Colonic mucosa (tissue), 4 donors: ENCODE results near the gene C5orf63. TPM values are rescaled to one million over a fixed set of nuclear protein-coding genes. Genes with fewer than 3 reads are reported as not detected.

ENCODE experiments used
- DNase-seq: peaks from one replicate; pipeline ENCODE4 v3.0.0-alpha.2; 2020
- H3K27ac ChIP-seq: fragments of 200-600 bp; one replicate; pipeline ENCODE4 v1.8.0; 2021
- H3K27me3 ChIP-seq: fragments of 200-600 bp; one replicate; pipeline ENCODE4 v1.8.0; 2021
- H3K36me3 ChIP-seq: fragments of 200-600 bp; one replicate; pipeline ENCODE4 v1.8.0; 2021
- H3K4me1 ChIP-seq: fragments of 200-600 bp; one replicate; pipeline ENCODE4 v1.8.0; 2021; ENCODE audit warnings: mild to moderate bottlenecking
- H3K4me3 ChIP-seq: fragments of 200-600 bp; one replicate; pipeline ENCODE4 v1.8.0; 2021
- H3K9ac ChIP-seq, 2 donors: one replicate each; pipeline ENCODE4 v1.7.0; 2013; ENCODE audit warnings: control low read depth in 2 of 2, low read depth in 2 of 2, low read length in 2 of 2
- H3K9me3 ChIP-seq: fragments of 200-600 bp; one replicate; pipeline ENCODE4 v1.8.0; 2021
- intact Hi-C: fragments of 100-400 bp; cut with DNase I; formaldehyde crosslinking; loops from one replicate; pipeline ENCODE4 v1.14.1; 2022
- total RNA-seq, 2 donors: library from RNA; stranded (reverse); fragmentation: NEBNext Ultra II Directional in 1 of 2; extraction: Animal tissue kit (Norgen Biotek cat#: 25700) in 1 of 2; gene quantifications; one replicate each; pipeline ENCODE4 v1.2.1, GENCODE V29; 2021
- TF ChIP-seq, protein P1 (sequence below): fragments of 200-600 bp; IDR thresholded peaks from one replicate; pipeline ENCODE4 v1.8.0; 2022; ENCODE audit warnings: antibody characterized with exemption, mild to moderate bottlenecking
- donor health status: healthy.
- donor health status: DM: no; HTN: no; CAD: no.
- donor health status: DM: no; HTN: no; CAD: no.

C5orf63 gene
- total RNA-seq, 2 donors from 2014 or later = 10.3 to 12.2 TPM

DNA sequence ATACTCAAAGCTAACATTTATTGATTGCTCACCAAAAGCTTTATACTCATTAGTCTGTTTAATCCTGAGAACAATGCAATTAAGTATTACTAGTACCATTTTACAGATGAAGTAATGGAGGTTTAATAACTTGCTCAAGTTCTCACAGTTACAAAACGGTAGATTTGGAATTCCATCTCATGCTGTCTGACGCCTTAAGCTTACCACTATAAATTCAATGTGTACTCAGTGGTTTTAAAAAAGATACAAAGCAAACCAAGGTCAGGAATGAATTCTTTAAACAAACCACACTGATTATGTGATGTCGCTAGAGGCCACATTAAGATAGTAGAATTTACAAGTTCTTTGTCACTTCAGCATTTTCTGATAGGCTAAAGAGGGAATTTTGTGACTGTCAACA lies 1.2 kb upstream of the C5orf63 start:
- Histone ChIP-seq H3K9me3 (no peaks in the 10 kb centered on the region), H3K4me1 (no peaks in the 10 kb centered on the region), H3K27ac (no peak overlapping the region), H3K27me3 (no peaks in the 10 kb centered on the region), H3K4me3 (no peak overlapping the region), H3K36me3 (no peaks in the 10 kb centered on the region), H3K9ac (no peak overlapping the region)
- no peak for DNase-seq
- TF ChIP-seq, protein P1, sequence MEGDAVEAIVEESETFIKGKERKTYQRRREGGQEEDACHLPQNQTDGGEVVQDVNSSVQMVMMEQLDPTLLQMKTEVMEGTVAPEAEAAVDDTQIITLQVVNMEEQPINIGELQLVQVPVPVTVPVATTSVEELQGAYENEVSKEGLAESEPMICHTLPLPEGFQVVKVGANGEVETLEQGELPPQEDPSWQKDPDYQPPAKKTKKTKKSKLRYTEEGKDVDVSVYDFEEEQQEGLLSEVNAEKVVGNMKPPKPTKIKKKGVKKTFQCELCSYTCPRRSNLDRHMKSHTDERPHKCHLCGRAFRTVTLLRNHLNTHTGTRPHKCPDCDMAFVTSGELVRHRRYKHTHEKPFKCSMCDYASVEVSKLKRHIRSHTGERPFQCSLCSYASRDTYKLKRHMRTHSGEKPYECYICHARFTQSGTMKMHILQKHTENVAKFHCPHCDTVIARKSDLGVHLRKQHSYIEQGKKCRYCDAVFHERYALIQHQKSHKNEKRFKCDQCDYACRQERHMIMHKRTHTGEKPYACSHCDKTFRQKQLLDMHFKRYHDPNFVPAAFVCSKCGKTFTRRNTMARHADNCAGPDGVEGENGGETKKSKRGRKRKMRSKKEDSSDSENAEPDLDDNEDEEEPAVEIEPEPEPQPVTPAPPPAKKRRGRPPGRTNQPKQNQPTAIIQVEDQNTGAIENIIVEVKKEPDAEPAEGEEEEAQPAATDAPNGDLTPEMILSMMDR = no peak
- intact Hi-C loops = no loop called here

DNA sequence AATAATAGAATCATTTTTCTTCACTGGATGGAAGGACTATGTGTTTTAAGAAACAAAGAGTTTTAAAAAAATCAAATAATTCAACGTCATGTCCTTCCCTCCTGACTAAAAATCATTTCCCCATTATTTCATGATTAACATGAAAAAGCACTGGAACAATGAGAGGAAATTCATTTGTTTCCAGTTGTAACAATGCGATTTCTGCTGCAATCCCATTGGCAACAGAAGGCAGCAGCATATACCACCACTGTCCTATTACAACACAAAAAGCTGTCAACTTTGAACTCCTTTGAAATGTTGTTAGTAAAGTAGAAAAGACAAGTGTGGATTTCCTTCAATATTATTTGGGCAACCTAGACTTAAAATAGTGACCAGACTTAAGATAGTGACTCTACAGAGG lies 3.1 kb downstream of the C5orf63 start:
- H3K36me3 ChIP-seq = no peaks in the 10 kb centered on the region
- no peaks in the 10 kb centered on the region for H3K4me1 ChIP-seq
- H3K27me3 ChIP-seq = no peaks in the 10 kb centered on the region
- no peak for DNase-seq
- no peak overlapping the region for H3K9ac ChIP-seq
- H3K4me3 ChIP-seq = no peak overlapping the region
- TF ChIP-seq, protein P1 = no peak
- no peaks in the 10 kb centered on the region for H3K9me3 ChIP-seq
- intact Hi-C loops = no loop called here
- H3K27ac ChIP-seq = no peak overlapping the region

DNA sequence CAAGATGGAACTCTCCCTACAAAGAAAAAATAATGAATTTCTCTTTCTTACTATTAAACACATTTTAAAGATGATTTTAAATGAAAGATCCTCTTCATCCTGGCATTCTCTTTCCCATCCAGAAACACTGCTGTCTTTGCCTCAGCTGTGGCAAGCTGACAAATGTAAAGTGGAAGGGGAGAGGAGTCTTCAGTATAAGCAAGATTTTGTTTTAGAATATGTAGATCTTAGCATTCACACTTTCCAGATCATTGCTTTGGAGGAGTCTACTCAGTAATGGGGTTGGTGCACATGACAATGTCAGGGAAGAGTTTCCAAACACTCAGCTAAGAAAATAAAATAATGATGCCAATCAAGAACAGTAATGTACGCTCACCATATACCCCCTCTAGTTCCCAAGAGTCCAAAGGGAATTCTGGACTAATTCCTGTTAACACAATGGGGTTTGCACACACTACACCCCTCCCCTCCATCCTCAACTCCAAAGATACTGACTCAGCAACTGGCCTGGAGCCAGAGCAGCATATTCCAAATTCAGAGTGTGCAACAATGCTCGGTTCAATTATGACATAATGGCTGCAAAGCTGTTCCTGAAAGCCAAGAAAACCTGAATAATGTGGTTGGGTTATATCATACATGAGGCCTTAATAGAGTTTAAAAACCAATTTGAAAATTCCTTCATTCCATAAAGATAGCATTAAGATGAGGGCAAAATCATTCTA lies 4.6 kb downstream of the C5orf63 start:
- Histone ChIP-seq H3K36me3 (no peaks in the 10 kb centered on the region), H3K4me1 (no peaks in the 10 kb centered on the region), H3K27ac (no peak overlapping the region), H3K9ac (no peak overlapping the region), H3K9me3 (no peaks in the 10 kb centered on the region), H3K27me3 (no peaks in the 10 kb centered on the region), H3K4me3 (no peak overlapping the region)
- DNase-seq = no peak
- TF ChIP-seq, protein P1 = no peak
- intact Hi-C loops = no loop called here

DNA sequence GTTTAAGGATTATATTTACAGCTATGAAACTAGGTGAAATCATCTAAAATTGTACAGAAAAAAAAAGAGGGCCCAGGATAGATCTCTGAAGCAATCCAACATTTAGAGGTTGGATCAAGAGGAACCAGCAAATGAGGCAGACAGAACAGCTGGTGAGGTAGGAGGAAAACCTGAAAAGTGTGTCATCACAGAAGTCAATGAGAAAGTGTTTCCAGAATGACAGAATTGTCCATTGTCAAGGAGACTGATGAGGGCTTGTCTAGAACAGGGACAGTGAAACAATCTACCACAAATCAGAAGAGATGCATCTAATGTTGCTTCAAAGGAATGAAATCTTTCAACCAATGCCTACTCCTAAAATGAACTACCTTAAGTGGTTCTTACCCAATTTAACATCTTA lies 6.6 kb downstream of the C5orf63 start:
- no peak overlapping the region for H3K27ac ChIP-seq
- no peaks in the 10 kb centered on the region for H3K4me1 ChIP-seq
- no peaks in the 10 kb centered on the region for H3K27me3 ChIP-seq
- H3K36me3 ChIP-seq = no peaks in the 10 kb centered on the region
- intact Hi-C loops = no loop called here
- H3K4me3 ChIP-seq = no peak overlapping the region
- no peak for DNase-seq
- TF ChIP-seq, protein P1 = no peak
- no peak overlapping the region for H3K9ac ChIP-seq
- H3K9me3 ChIP-seq = no peaks in the 10 kb centered on the region

DNA sequence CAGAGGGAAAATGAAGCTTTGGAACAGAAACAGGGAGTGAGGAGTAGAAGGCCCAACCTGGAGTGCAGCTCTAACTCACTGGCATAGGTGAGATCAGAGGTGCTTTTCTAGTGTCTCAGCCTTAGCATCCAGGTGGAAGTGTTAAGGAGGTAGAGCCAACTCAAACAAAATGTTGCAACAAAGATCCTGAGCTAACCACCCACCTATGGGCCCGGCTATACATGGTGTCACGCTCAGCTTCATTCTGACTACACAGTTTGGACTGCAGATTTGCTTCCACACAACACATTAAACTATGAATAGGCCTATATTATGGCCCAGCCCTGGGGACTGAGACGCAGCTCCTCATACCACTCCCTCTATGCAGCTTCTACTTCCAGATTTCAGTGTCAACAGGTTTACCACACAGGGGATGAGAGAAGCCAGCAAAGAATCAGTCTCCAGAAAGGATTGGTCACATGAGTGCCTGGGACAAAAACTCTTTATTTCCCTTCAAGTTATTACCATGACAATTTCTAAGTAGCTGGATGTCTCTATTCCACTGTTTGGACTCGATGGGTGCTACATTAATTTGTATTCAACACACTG lies 9.0 kb downstream of the C5orf63 start:
- DNase-seq = no peak
- H3K36me3 ChIP-seq = no peaks in the 10 kb centered on the region
- H3K27ac ChIP-seq = no peak overlapping the region
- H3K9ac ChIP-seq = no peak overlapping the region
- no peaks in the 10 kb centered on the region for H3K9me3 ChIP-seq
- intact Hi-C loops = no loop called here
- no peak overlapping the region for H3K4me3 ChIP-seq
- H3K4me1 ChIP-seq = no peaks in the 10 kb centered on the region
- H3K27me3 ChIP-seq = no peaks in the 10 kb centered on the region
- TF ChIP-seq, protein P1 = no peak
